Peyer's patch (tissue), 4 donors: Measurements from ENCODE around the gene DNM3.

ENCODE experiments used
- CTCF ChIP-seq, 6 experiments: fragments of 450-650 bp in 4 of 6; fragments of 200-600 bp in 2 of 6; sonication (generic) in 1 of 6; IDR thresholded peaks; one replicate each; pipeline ENCODE4 v1.5.1; 2017 to 2019; ENCODE audit warnings: antibody characterized with exemption in 6 of 6, mild to moderate bottlenecking in 3 of 6, moderate library complexity in 1 of 6
- POLR2A ChIP-seq, 2 donors: fragments of 450-650 bp; IDR thresholded peaks; one replicate each; pipeline ENCODE4 v1.5.1; 2017; ENCODE audit warnings: antibody characterized with exemption in 2 of 2, mild to moderate bottlenecking in 2 of 2, moderate library complexity in 2 of 2

GRCh38 chr1:172206256-172206655 is 365.0 kb downstream of the DNM3 start:
- TF ChIP-seq CTCF (IDR thresholded peaks at IDR 0.05) = no peak
- TF ChIP-seq POLR2A (IDR thresholded peaks at IDR 0.05) = no peak
